Epithelial cell of prostate (primary cell): ENCODE data around the gene TCL1B.
A peak's percentile ranks its signal among the peaks of the same experiment; 100 is the strongest.

Source experiments
- DNase-seq: peaks from one replicate; pipeline ENCODE4 v3.0.0-alpha.2; 2011; ENCODE audit warnings: low read depth, low spot score
- H3K27ac ChIP-seq: fragments of 450-650 bp; 2 replicates; pipeline ENCODE4 v1.5.1; 2017; ENCODE audit warnings: mild to moderate bottlenecking

TCL1B gene

GRCh38 chr14:95741781-95742180, 55.6 kb downstream of the TCL1B start:
- DNase-seq = no peak
- H3K27ac ChIP-seq = peak overlapping the region; percentile 31
